HL-60/S4 treated with phorbol 12-myristate 13-acetate at 8.2 ng/mL for 4 days and 3 days (cell line): ENCODE data around the gene BABAM2.

Experiments
- in situ Hi-C: fragments of 300-500 bp; cut with MboI; formaldehyde crosslinking; loops from 2 replicates; pipeline ENCODE4 v1.15.0; 2022; ENCODE audit warnings: low sequenced_read_pairs

The BABAM2 gene

GRCh38 chr2:28292491-28292890, 402.0 kb downstream of the BABAM2 start:
- in situ Hi-C loops = no loop called here

- in situ Hi-C loops = no loop called here
These were observed 402.9 kb downstream of the BABAM2 start for GRCh38 chr2:28293416-28293815.

GRCh38 chr2:28294451-28294850, 403.9 kb downstream of the BABAM2 start:
- in situ Hi-C loops = no loop called here

- in situ Hi-C loops = no loop called here
These were observed 405.7 kb downstream of the BABAM2 start for GRCh38 chr2:28296243-28296642.

- in situ Hi-C loops = no loop called here
These were observed 406.4 kb downstream of the BABAM2 start for GRCh38 chr2:28296904-28297303.

GRCh38 chr2:28297531-28297930, 407.0 kb downstream of the BABAM2 start:
- in situ Hi-C loops = no loop called here

- in situ Hi-C loops = no loop called here
These were observed 407.9 kb downstream of the BABAM2 start for GRCh38 chr2:28298406-28298805.

GRCh38 chr2:28300485-28301341, 410.2 kb downstream of the BABAM2 start:
- in situ Hi-C loops = no loop called here

- in situ Hi-C loops = no loop called here
These were observed 414.7 kb downstream of the BABAM2 start for GRCh38 chr2:28305202-28305601.

GRCh38 chr2:28310107-28310506, 419.6 kb downstream of the BABAM2 start:
- in situ Hi-C loops = no loop called here

- in situ Hi-C loops = no loop called here
These were observed 421.2 kb downstream of the BABAM2 start for GRCh38 chr2:28311660-28312249.

GRCh38 chr2:28312307-28313219, 422.0 kb downstream of the BABAM2 start:
- in situ Hi-C loops = no loop called here

- in situ Hi-C loops = no loop called here
These were observed 422.8 kb downstream of the BABAM2 start for GRCh38 chr2:28313220-28313784.

- in situ Hi-C loops = no loop called here
These were observed 424.4 kb downstream of the BABAM2 start for GRCh38 chr2:28314968-28315367.

GRCh38 chr2:28316546-28317335, 426.2 kb downstream of the BABAM2 start:
- in situ Hi-C loops = no loop called here

GRCh38 chr2:28317390-28317789, 426.9 kb downstream of the BABAM2 start:
- in situ Hi-C loops = no loop called here

- in situ Hi-C loops = no loop called here
These were observed 427.5 kb downstream of the BABAM2 start for GRCh38 chr2:28318023-28318422.

- in situ Hi-C loops = no loop called here
These were observed 428.1 kb downstream of the BABAM2 start for GRCh38 chr2:28318462-28319117.

- in situ Hi-C loops = no loop called here
These were observed 428.8 kb downstream of the BABAM2 start for GRCh38 chr2:28319118-28320008.
